H1 (cell line): Measurements from ENCODE around the gene HLA-DMB. TPM values are rescaled to one million over a fixed set of nuclear protein-coding genes. Genes with fewer than 3 reads are reported as not detected.

Experiments used
- CTCF ChIA-PET: fragments of 300-600 bp; sonication (Branson Sonifier 250); formaldehyde crosslinking; loops from one replicate; lab custom pipeline; 2021; ENCODE audit not compliant: partially characterized antibody; lab: Charles Lee
- POLR2A ChIA-PET: fragments of 300-600 bp; sonication (Branson Sonifier 250); formaldehyde crosslinking; loops from one replicate; lab custom pipeline; 2021; ENCODE audit warnings: inconsistent platforms; ENCODE audit not compliant: partially characterized antibody; lab: Charles Lee
- DNase-seq, 2 experiments: peaks; one replicate each; pipeline versions ENCODE4 v3.0.0 to v3.0.0-alpha.2; 2010 to 2022; ENCODE audit warnings: low spot score in 2 of 2, low read depth in 1 of 2, mixed read lengths in 1 of 2
- FAIRE-seq: peaks from 2 replicates; lab custom pipeline; 2011; peaks lifted over from hg19 to GRCh38; lab: Jason Lieb, UNC
- H2AFZ ChIP-seq: 2 replicates; pipeline ENCODE4 v1.8.1; 2012; ENCODE audit warnings: low read length, inconsistent platforms
- H2AK5ac ChIP-seq: 2 replicates; pipeline ENCODE4 v1.6.1; 2013; ENCODE audit warnings: low read depth, low read length
- H2BK120ac ChIP-seq: replicated peaks from 2 replicates; pipeline ENCODE3; 2013; ENCODE audit warnings: low read depth, low read length, inconsistent platforms
- H2BK12ac ChIP-seq: 2 replicates; pipeline ENCODE4 v1.6.1; 2013; ENCODE audit warnings: low read depth, low read length
- H2BK15ac ChIP-seq: 2 replicates; pipeline ENCODE4 v1.6.1; 2013; ENCODE audit warnings: low read length
- H2BK20ac ChIP-seq: 2 replicates; pipeline ENCODE4 v1.6.1; 2013; ENCODE audit warnings: low read length
- H2BK5ac ChIP-seq: 2 replicates; pipeline ENCODE4 v1.6.1; 2013; ENCODE audit warnings: low read depth, low read length
- H3K14ac ChIP-seq: 2 replicates; pipeline ENCODE4 v1.6.1; 2013; ENCODE audit warnings: inconsistent platforms; ENCODE audit not compliant: insufficient read length
- H3K18ac ChIP-seq: 2 replicates; pipeline ENCODE4 v1.6.1; 2013; ENCODE audit warnings: low read length; ENCODE audit errors: extremely low read depth
- H3K23ac ChIP-seq: 2 replicates; pipeline ENCODE4 v1.6.1; 2013; ENCODE audit warnings: inconsistent platforms; ENCODE audit not compliant: insufficient read length
- H3K23me2 ChIP-seq: 2 replicates; pipeline ENCODE4 v1.6.1; 2013; ENCODE audit warnings: low read depth, low read length
- H3K27ac ChIP-seq: 2 replicates; pipeline ENCODE4 v1.6.1; 2011; ENCODE audit warnings: low read depth, low read length, inconsistent platforms
- H3K27me3 ChIP-seq, 4 experiments: replicated peaks in 1 of 4; 1 replicate in 1 of 4; 2 replicates in 3 of 4; pipeline versions ENCODE4 v1.6.1 to v1.8.1; 2011 to 2013; ENCODE audit warnings: low read length in 3 of 4, mild to moderate bottlenecking in 3 of 4, inconsistent platforms in 2 of 4, mixed read lengths in 2 of 4, moderate library complexity in 1 of 4; ENCODE audit not compliant: control insufficient read depth in 3 of 4, insufficient read depth in 3 of 4; ENCODE audit errors: extremely low read depth in 1 of 4
- H3K36me3 ChIP-seq, 4 experiments: 2 replicates each; pipeline versions ENCODE4 v1.6.1 to v1.8.1; 2011 to 2013; ENCODE audit warnings: mild to moderate bottlenecking in 4 of 4, low read length in 3 of 4, moderate library complexity in 2 of 4, control low read depth in 1 of 4, inconsistent platforms in 1 of 4; ENCODE audit not compliant: insufficient read depth in 4 of 4, control insufficient read depth in 2 of 4
- H3K4ac ChIP-seq: replicated peaks from 2 replicates; pipeline ENCODE3; 2013; ENCODE audit warnings: low read length, low read depth, mixed read lengths, inconsistent platforms; ENCODE audit not compliant: insufficient read length
- H3K4me1 ChIP-seq, 4 experiments: replicated peaks in 1 of 4; 1 replicate in 1 of 4; 2 replicates in 3 of 4; pipeline versions ENCODE4 v1.6.1 to v1.8.1; 2011 to 2013; ENCODE audit warnings: low read length in 3 of 4, inconsistent platforms in 2 of 4, mixed read lengths in 1 of 4; ENCODE audit not compliant: insufficient read depth in 4 of 4, control insufficient read depth in 3 of 4
- H3K4me2 ChIP-seq, 2 experiments: 2 replicates each; pipeline versions ENCODE4 v1.6.1 to v1.8.1; 2011 to 2013; ENCODE audit warnings: low read depth in 2 of 2, low read length in 2 of 2, control low read depth in 1 of 2, inconsistent platforms in 1 of 2, mild to moderate bottlenecking in 1 of 2; ENCODE audit not compliant: insufficient read depth in 1 of 2
- H3K4me3 ChIP-seq, 4 experiments: fragments of 200-600, 300-600 bp in 1 of 4; sonication (generic), shearing (Covaris generic), sonication (Bioruptor Twin) in 1 of 4; 2 replicates each; pipeline versions ENCODE4 v1.5.1 to v1.8.1; 2011 to 2016; ENCODE audit warnings: low read length in 4 of 4, low read depth in 3 of 4, control low read depth in 2 of 4, inconsistent platforms in 2 of 4, mild to moderate bottlenecking in 2 of 4, mixed read lengths in 1 of 4, moderate library complexity in 1 of 4; ENCODE audit not compliant: insufficient read depth in 2 of 4; ENCODE audit errors: extremely low read depth in 1 of 4
- H3K56ac ChIP-seq: replicated peaks from 2 replicates; pipeline ENCODE3; 2013; ENCODE audit warnings: low read depth, mild to moderate bottlenecking, mixed read lengths, low read length, inconsistent platforms; ENCODE audit not compliant: insufficient read length
- H3K79me1 ChIP-seq: 2 replicates; pipeline ENCODE4 v1.6.1; 2013; ENCODE audit warnings: low read depth, low read length, control low read depth
- H3K79me2 ChIP-seq, 2 experiments: 2 replicates each; pipeline versions ENCODE4 v1.6.1 to v1.8.1; 2012 to 2013; ENCODE audit warnings: low read length in 2 of 2, mild to moderate bottlenecking in 2 of 2, inconsistent platforms in 1 of 2; ENCODE audit not compliant: insufficient read depth in 2 of 2, control insufficient read depth in 1 of 2
- H3K9ac ChIP-seq, 4 experiments: replicated peaks in 1 of 4; 1 replicate in 1 of 4; 2 replicates in 3 of 4; pipeline versions ENCODE4 v1.6.1 to v1.8.1; 2011 to 2013; ENCODE audit warnings: low read depth in 3 of 4, low read length in 3 of 4, control low read depth in 2 of 4, mild to moderate bottlenecking in 2 of 4, moderate library complexity in 2 of 4, inconsistent platforms in 1 of 4; ENCODE audit errors: extremely low read depth in 1 of 4
- H3K9me3 ChIP-seq, 2 experiments: 2 replicates each; pipeline versions ENCODE4 v1.6.1 to v1.8.1; 2012 to 2013; ENCODE audit warnings: mild to moderate bottlenecking in 2 of 2, moderate library complexity in 2 of 2, control low read depth in 1 of 2, inconsistent platforms in 1 of 2, low read depth in 1 of 2, low read length in 1 of 2, mixed read lengths in 1 of 2; ENCODE audit not compliant: insufficient read depth in 2 of 2
- H4K20me1 ChIP-seq, 2 experiments: replicated peaks in 1 of 2; 2 replicates each; pipeline versions ENCODE3 to v1.8.1; 2011 to 2013; ENCODE audit warnings: inconsistent platforms in 2 of 2, low read length in 2 of 2, mild to moderate bottlenecking in 1 of 2; ENCODE audit not compliant: insufficient read depth in 2 of 2, control insufficient read depth in 1 of 2
- H4K5ac ChIP-seq: 2 replicates; pipeline ENCODE4 v1.6.1; 2013; ENCODE audit warnings: low read length, low read depth, mixed read lengths, inconsistent platforms; ENCODE audit not compliant: insufficient read length
- H4K8ac ChIP-seq: 2 replicates; pipeline ENCODE4 v1.8.0; 2013; ENCODE audit warnings: mild to moderate bottlenecking, moderate library complexity, low read length, inconsistent platforms; ENCODE audit not compliant: insufficient read depth; ENCODE audit errors: extremely low read depth
- H4K91ac ChIP-seq: replicated peaks from 2 replicates; pipeline ENCODE3; 2013; ENCODE audit warnings: low read length, mixed read lengths, inconsistent platforms; ENCODE audit not compliant: insufficient read length
- BRCA1 ChIP-seq: IDR thresholded peaks from 2 replicates; pipeline ENCODE4 v1.6.1; 2012; ENCODE audit warnings: low read depth, low read length, improper control_type of control experiment
- HDAC2 ChIP-seq, 2 experiments: fragments of 300-600 bp in 1 of 2; sonication (generic) in 1 of 2; IDR thresholded peaks; 2 replicates each; pipeline ENCODE4 v1.6.1; 2011 to 2012; ENCODE audit warnings: low read depth in 2 of 2, low read length in 2 of 2, mild to moderate bottlenecking in 2 of 2, moderate library complexity in 2 of 2, borderline replicate concordance in 1 of 2, inconsistent platforms in 1 of 2
- KDM4A ChIP-seq: IDR thresholded peaks from one replicate; pipeline ENCODE4 v1.7.1; 2012; ENCODE audit warnings: low read depth, mild to moderate bottlenecking, moderate library complexity, low read length, inconsistent platforms; ENCODE audit not compliant: severe bottlenecking
- POU5F1 ChIP-seq: IDR thresholded peaks from 2 replicates; pipeline ENCODE4 v1.6.1; 2011; ENCODE audit warnings: low read depth, mild to moderate bottlenecking, low read length, moderate library complexity
- RNF2 ChIP-seq: fragments of 200-900, 300-1000 bp; sonication (generic); IDR thresholded peaks from 2 replicates; pipeline ENCODE4 v1.7.1; 2016; ENCODE audit warnings: borderline replicate concordance, low read depth, mild to moderate bottlenecking, antibody characterized with exemption, low read length; ENCODE audit not compliant: poor library complexity, severe bottlenecking; ENCODE audit errors: missing control alignments
- SUZ12 ChIP-seq: fragments of 200-600 bp; sonication (generic); IDR thresholded peaks from 2 replicates; pipeline ENCODE4 v1.6.1; 2012; ENCODE audit warnings: mild to moderate bottlenecking, inconsistent platforms, low read length, moderate library complexity, mixed read lengths
- TAF7 ChIP-seq: optimal IDR thresholded peaks from 2 replicates; pipeline ENCODE3; 2011; ENCODE audit warnings: low read depth, mild to moderate bottlenecking, inconsistent platforms, low read length, moderate library complexity, borderline replicate concordance
- WGBS, 2 experiments: shearing (Covaris generic) in 1 of 2; methylation state at CpG; one replicate each; pipeline versions ENCODE4 v1.1.6 to v1.1.7; 2013 to 2015; ENCODE audit warnings: low lambda C conversion rate in 2 of 2, mixed read lengths in 2 of 2, inconsistent platforms in 1 of 2, low coverage in 1 of 2, missing lambda C conversion rate in 1 of 2; ENCODE audit not compliant: insufficient replicate concordance in 2 of 2, insufficient coverage in 1 of 2, insufficient read length in 1 of 2; ENCODE audit errors: extremely low coverage in 1 of 2, missing lambda C conversion rate in 1 of 2; 5-methylcytosine and 5-hydroxymethylcytosine counted together
- polyA plus RNA-seq, 7 experiments: library from polyadenylated mRNA; depleted of rRNA in 3 of 7; stranded (reverse) in 5 of 7; unstranded in 2 of 7; fragments of >200 nt in 5 of 7; fragments of 200-250 nt in 2 of 7; gene quantifications; 1 replicate in 5 of 7; 2 replicates in 1 of 7; 4 replicates in 1 of 7; pipeline versions ENCODE4 v1.2.1 to v1.2.3, GENCODE V29; 2011 to 2013; ENCODE audit warnings: missing spikeins in 2 of 7, mixed read lengths in 2 of 7
- total RNA-seq: library from RNA; stranded (reverse); fragmentation: NEBNext Ultra II Directional; extraction: Animal tissue kit (Norgen Biotek cat#: 25700); gene quantifications from 2 replicates; pipeline ENCODE4 v1.2.1, GENCODE V29; 2021

The HLA-DMB gene
- total and polyA plus RNA-seq, 2 of the 8 experiments (the other 6 are each of a cell fraction or from before 2014, with no cell fraction given), result 2.7 to 4.7 TPM

- no peak for FAIRE-seq
- Histone ChIP-seq H3K27me3 (no peaks in the 10 kb centered on the region), H4K20me1 (peaks cover 47% of the 10 kb centered on the region in 2 experiments), H3K4me3 (peak overlapping the region; percentile 90 to 99 (median 98)), H3K79me2 (peaks cover 44 to 79% of the 10 kb centered on the region in 2 experiments), H2BK20ac (no peak overlapping the region), H3K4ac (no peak overlapping the region), H3K27ac (peak overlapping the region; percentile 79), H3K18ac (0 out of 2 replicates have a peak overlapping the region, but pooled peaks have one; percentile 4), H3K79me1 (peaks cover 8% of the 10 kb centered on the region), H2BK5ac (peak overlapping the region; percentile 77; the same call in 1 of the 2 replicates), H4K91ac (no peak overlapping the region), H2AFZ (no peak overlapping the region), H3K9me3 (no peaks in the 10 kb centered on the region; a peak in 2 of 4 replicates), H3K36me3 (peaks cover 33 to 56% (median 43%) of the 10 kb centered on the region in 4 experiments), H3K14ac (no peak overlapping the region), H2BK120ac (no peak overlapping the region), H3K4me1 (peaks cover 0 to 9% (median 6%) of the 10 kb centered on the region in 4 experiments; a peak in 5 of 7 replicates), H3K9ac (peak overlapping the region; percentile 88 to 94 (median 92)), H4K5ac (peak overlapping the region; percentile 59), H2BK15ac (no peak overlapping the region), H3K56ac (peak overlapping the region; percentile 62), H2AK5ac (no peak overlapping the region), H3K23me2 (peaks cover 22% of the 10 kb centered on the region), H3K23ac (no peak overlapping the region), H4K8ac (peak overlapping the region; percentile 93; the same call in 1 of the 2 replicates), H2BK12ac (no peak overlapping the region), H3K4me2 (peak overlapping the region; percentile 75 to 88)
- DNase-seq, result no peak
- ChIA-PET POLR2A (interaction anchor here (0.7 to 33.3 kb wide), 85 partner anchors 7 to 1242 kb away, joined by 3 to 1158 read pairs (median 5); partner anchors contain the start of genes ATF6B, B3GALT4, BRD2 and COL11A2), CTCF (interaction anchor here (0.5 to 14.6 kb wide), 10 partner anchors 10 to 200 kb away, joined by 3 to 110 read pairs (median 4); partner anchors contain the start of genes HLA-DMA and TAP2)
- WGBS, 2 experiments, result 2% methylated on average over 62 of the region's 70 CpGs; no CpG with 5 or more reads in 1 of the 2 experiments
- TF ChIP-seq KDM4A, result no peak
- peak; percentile 11 for TF ChIP-seq TAF7
- no peak for TF ChIP-seq POU5F1
- TF ChIP-seq BRCA1, result no peak
- no peak for TF ChIP-seq RNF2
- no peak for TF ChIP-seq SUZ12
- TF ChIP-seq HDAC2 (IDR thresholded peaks at IDR 0.05; ENCODE audit: borderline replicate concordance in 1 of 2, low read depth in 2 of 2, low read length in 2 of 2), result peak in 1 of 2 experiments; percentile 48; a peak in 1 of 4 replicates
These were observed 31.7 kb upstream of the HLA-DMB start for GRCh38 chr6:32972353-32973143.
